KMS-11 (cell line): ENCODE results near the gene NUP50.
"Not testable (repeated sequence)": the region's sequence is repeated elsewhere in the genome, so short reads cannot be mapped to it uniquely, and the experiment has no call there.

Experiments
- H2AFZ ChIP-seq: fragments of 200-600 bp; sonication (generic); 2 replicates; pipeline ENCODE4 v1.6.1; 2016; ENCODE audit warnings: antibody characterized with exemption, mixed run types, low read depth
- H3K27ac ChIP-seq: fragments of 200-600 bp; sonication (generic); 2 replicates; pipeline ENCODE4 v1.6.1; 2016; ENCODE audit warnings: mild to moderate bottlenecking, mixed run types
- H3K27me3 ChIP-seq: fragments of 200-600 bp; sonication (generic); 2 replicates; pipeline ENCODE4 v1.6.1; 2017; ENCODE audit warnings: mild to moderate bottlenecking, low read depth, mixed run types, moderate library complexity; ENCODE audit not compliant: insufficient read depth
- H3K36me3 ChIP-seq: fragments of 200-600 bp; sonication (generic); 2 replicates; pipeline ENCODE4 v1.6.1; 2017; ENCODE audit warnings: mild to moderate bottlenecking, mixed run types; ENCODE audit not compliant: insufficient read depth
- H3K4me1 ChIP-seq: fragments of 200-600 bp; sonication (generic); 2 replicates; pipeline ENCODE4 v1.6.1; 2016; ENCODE audit warnings: mild to moderate bottlenecking, low read depth, mixed run types; ENCODE audit not compliant: poor library complexity, severe bottlenecking
- H3K4me2 ChIP-seq: fragments of 200-600 bp; sonication (generic); 2 replicates; pipeline ENCODE4 v1.7.0; 2016; ENCODE audit warnings: mild to moderate bottlenecking, mixed run types
- H3K4me3 ChIP-seq: fragments of 200-600 bp; sonication (generic); IDR thresholded peaks from 2 replicates; pipeline ENCODE4 v1.6.1; 2017; ENCODE audit warnings: low read depth, low read length, mixed read lengths; ENCODE audit not compliant: insufficient read depth
- H3K79me2 ChIP-seq: fragments of 200-600 bp; sonication (generic); 2 replicates; pipeline ENCODE4 v1.6.1; 2016; ENCODE audit warnings: low read depth, mixed run types; ENCODE audit not compliant: insufficient read depth
- H3K9ac ChIP-seq: fragments of 200-600 bp; sonication (generic); 2 replicates; pipeline ENCODE4 v1.6.1; 2016; ENCODE audit warnings: mild to moderate bottlenecking, mixed run types
- H4K20me1 ChIP-seq: fragments of 200-600 bp; sonication (generic); 2 replicates; pipeline ENCODE4 v1.6.1; 2016; ENCODE audit warnings: mild to moderate bottlenecking, mixed run types; ENCODE audit not compliant: insufficient read depth
- CTCF ChIP-seq: fragments of 200-600 bp; sonication (generic); conservative IDR thresholded peaks from 2 replicates; pipeline ENCODE4 v1.6.1; 2017; ENCODE audit warnings: low read depth, mild to moderate bottlenecking, antibody characterized with exemption, low read length, moderate library complexity, mixed read lengths

The NUP50 gene

DNA sequence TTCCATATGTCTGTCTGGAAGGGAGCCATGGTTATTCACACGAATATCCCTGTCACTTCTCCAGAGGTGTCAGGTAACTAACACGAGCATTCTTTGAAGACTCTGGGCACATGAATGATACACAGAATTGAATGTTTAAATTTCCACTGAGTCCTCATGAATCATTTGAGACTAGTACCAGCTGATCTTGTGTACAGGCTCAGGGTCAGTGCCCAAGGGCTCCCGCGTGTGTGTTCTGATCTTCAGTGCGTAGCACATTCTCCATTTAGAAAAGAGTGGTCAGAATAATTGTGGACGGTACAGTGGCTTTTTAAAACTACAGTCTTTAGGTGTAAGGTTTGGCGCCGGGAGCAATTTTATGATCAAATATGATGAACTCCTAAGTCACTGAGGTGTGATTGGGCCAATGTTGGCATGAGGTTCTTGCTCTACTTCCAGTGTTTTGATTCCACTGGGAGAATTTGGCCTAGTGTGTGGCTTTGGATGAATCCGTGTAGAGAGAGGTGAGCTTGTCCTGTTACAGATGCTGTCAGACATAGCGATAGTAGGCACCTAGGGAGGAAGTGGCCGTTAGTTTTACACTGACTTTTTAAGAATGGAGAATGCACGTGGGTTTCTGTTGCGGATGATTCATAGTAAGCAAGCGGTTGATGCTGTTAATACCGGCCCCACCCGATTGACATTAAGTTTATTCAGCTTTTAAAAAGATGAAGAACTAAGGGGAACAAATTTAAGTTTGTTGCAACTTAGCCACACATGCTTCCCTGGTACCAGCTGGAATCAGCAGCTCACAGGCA lies 22.2 kb downstream of the NUP50 start:
- H3K4me3 ChIP-seq: no peak overlapping the region
- no peak overlapping the region for H3K27ac ChIP-seq
- no peak for TF ChIP-seq CTCF
- H2AFZ ChIP-seq: no peak overlapping the region
- H3K4me2 ChIP-seq: no peak overlapping the region
- H3K79me2 ChIP-seq: no peaks in the 10 kb centered on the region; the same call in 1 of the 2 replicates
- no peaks in the 10 kb centered on the region for H3K4me1 ChIP-seq
- H3K36me3 ChIP-seq: no peaks in the 10 kb centered on the region; the same call in 1 of the 2 replicates
- H3K27me3 ChIP-seq: no peaks in the 10 kb centered on the region
- no peak overlapping the region for H3K9ac ChIP-seq
- no peaks in the 10 kb centered on the region for H4K20me1 ChIP-seq

GRCh38 chr22:45187891-45188290 lies 24.2 kb downstream of the NUP50 start:
- no peak overlapping the region for H3K27ac ChIP-seq
- no peak overlapping the region for H3K4me3 ChIP-seq
- no peaks in the 10 kb centered on the region for H4K20me1 ChIP-seq
- H3K4me1 ChIP-seq: no peaks in the 10 kb centered on the region
- no peak overlapping the region for H3K4me2 ChIP-seq
- no peaks in the 10 kb centered on the region for H3K79me2 ChIP-seq
- no peak overlapping the region for H3K9ac ChIP-seq
- no peaks in the 10 kb centered on the region for H3K27me3 ChIP-seq
- no peak overlapping the region for H2AFZ ChIP-seq
- H3K36me3 ChIP-seq: no peaks in the 10 kb centered on the region
- TF ChIP-seq CTCF: no peak

GRCh38 chr22:45188779-45189178 lies 25.1 kb downstream of the NUP50 start:
- Histone ChIP-seq H3K27me3 (no peaks in the 10 kb centered on the region), H3K27ac (no peak overlapping the region), H4K20me1 (no peaks in the 10 kb centered on the region), H3K9ac (no peak overlapping the region), H3K4me2 (no peak overlapping the region), H3K4me1 (no peaks in the 10 kb centered on the region), H3K79me2 (no peaks in the 10 kb centered on the region), H2AFZ (no peak overlapping the region), H3K4me3 (no peak overlapping the region), H3K36me3 (no peaks in the 10 kb centered on the region)
- TF ChIP-seq CTCF: no peak

- no peak overlapping the region for H3K9ac ChIP-seq
- no peak overlapping the region for H3K4me2 ChIP-seq
- H3K27me3 ChIP-seq: no peaks in the 10 kb centered on the region
- no peak overlapping the region for H3K27ac ChIP-seq
- no peak overlapping the region for H3K4me3 ChIP-seq
- H3K36me3 ChIP-seq: no peaks in the 10 kb centered on the region
- no peak for TF ChIP-seq CTCF
- no peak overlapping the region for H2AFZ ChIP-seq
- H3K79me2 ChIP-seq: no peaks in the 10 kb centered on the region
- no peaks in the 10 kb centered on the region for H4K20me1 ChIP-seq
- H3K4me1 ChIP-seq: no peaks in the 10 kb centered on the region
Measured at GRCh38 chr22:45190202-45190872, 26.6 kb downstream of the NUP50 start.

GRCh38 chr22:45191746-45192145 lies 28.0 kb downstream of the NUP50 start:
- not testable (repeated sequence) for H3K27ac ChIP-seq, H3K9ac ChIP-seq, H3K79me2 ChIP-seq, H4K20me1 ChIP-seq, H3K4me1 ChIP-seq, H3K36me3 ChIP-seq, H2AFZ ChIP-seq, H3K4me2 ChIP-seq, H3K4me3 ChIP-seq, H3K27me3 ChIP-seq
